DOHH2 (cell line): ENCODE data around the gene RAET1G.
"Not testable (repeated sequence)": the region's sequence is repeated elsewhere in the genome, so short reads cannot be mapped to it uniquely, and the experiment has no call there.

Experiments used
- H3F3A ChIP-seq: fragments of 200-600 bp; sonication (generic), shearing (Covaris generic); 2 replicates; pipeline ENCODE4 v1.6.0; 2016; ENCODE audit warnings: antibody characterized with exemption, mild to moderate bottlenecking; ENCODE audit not compliant: control insufficient read depth, insufficient read depth
- H3K27ac ChIP-seq: fragments of 200-600 bp; sonication (generic); 2 replicates; pipeline ENCODE4 v1.5.1; 2014; ENCODE audit warnings: low read depth, mild to moderate bottlenecking, low read length, moderate library complexity
- H3K27me3 ChIP-seq: fragments of 200-600 bp; sonication (generic); 2 replicates; pipeline ENCODE4 v1.6.1; 2014; ENCODE audit warnings: mild to moderate bottlenecking, low read length, mixed read lengths; ENCODE audit not compliant: control insufficient read depth
- H3K36me3 ChIP-seq: fragments of 200-600 bp; sonication (generic); 2 replicates; pipeline ENCODE4 v1.6.1; 2014; ENCODE audit warnings: mild to moderate bottlenecking, low read length, moderate library complexity, mixed read lengths; ENCODE audit not compliant: control insufficient read depth
- H3K4me1 ChIP-seq: fragments of 200-600 bp; sonication (generic); 2 replicates; pipeline ENCODE4 v1.6.1; 2014; ENCODE audit warnings: mild to moderate bottlenecking, low read length, mixed read lengths; ENCODE audit not compliant: control insufficient read depth
- H3K4me2 ChIP-seq: fragments of 200-600 bp; sonication (generic); 2 replicates; pipeline ENCODE4 v1.6.0; 2014; ENCODE audit warnings: mild to moderate bottlenecking, low read length, moderate library complexity
- H3K4me3 ChIP-seq: fragments of 200-600 bp; sonication (generic); 2 replicates; pipeline ENCODE4 v1.5.1; 2014; ENCODE audit warnings: mild to moderate bottlenecking, low read length, mixed read lengths
- H3K79me2 ChIP-seq: fragments of 200-600 bp; sonication (generic); 2 replicates; pipeline ENCODE4 v1.6.1; 2014; ENCODE audit warnings: mild to moderate bottlenecking, low read length, mixed read lengths; ENCODE audit not compliant: control insufficient read depth
- H3K9me2 ChIP-seq: fragments of 200-600 bp; sonication (generic); replicated peaks from 2 replicates; pipeline ENCODE4 v1.6.1; 2014; ENCODE audit warnings: mild to moderate bottlenecking, low read length, mixed read lengths; ENCODE audit not compliant: control insufficient read depth
- H3K9me3 ChIP-seq: fragments of 200-600 bp; sonication (generic); 2 replicates; pipeline ENCODE4 v1.6.1; 2014; ENCODE audit warnings: antibody characterized with exemption, low read length, mixed read lengths; ENCODE audit not compliant: control insufficient read depth, insufficient read depth
- H4K20me1 ChIP-seq: fragments of 200-600 bp; sonication (generic); 2 replicates; pipeline ENCODE4 v1.6.0; 2014; ENCODE audit warnings: low read depth, mild to moderate bottlenecking, antibody characterized with exemption, low read length, moderate library complexity; ENCODE audit not compliant: control insufficient read depth, insufficient read depth
- CTCF ChIP-seq: fragments of 200-600 bp; sonication (generic); IDR thresholded peaks from one replicate; pipeline ENCODE4 v1.5.1; 2014; ENCODE audit warnings: antibody characterized with exemption, mild to moderate bottlenecking, low read depth, low read length; ENCODE audit not compliant: poor library complexity, severe bottlenecking
- EZH2phosphoT487 ChIP-seq: fragments of 200-600 bp; sonication (generic); IDR thresholded peaks from 2 replicates; pipeline ENCODE4 v1.6.1; 2017; ENCODE audit warnings: borderline replicate concordance, mild to moderate bottlenecking, antibody characterized with exemption, low read length, moderate library complexity, mixed read lengths

The RAET1G gene

DNA sequence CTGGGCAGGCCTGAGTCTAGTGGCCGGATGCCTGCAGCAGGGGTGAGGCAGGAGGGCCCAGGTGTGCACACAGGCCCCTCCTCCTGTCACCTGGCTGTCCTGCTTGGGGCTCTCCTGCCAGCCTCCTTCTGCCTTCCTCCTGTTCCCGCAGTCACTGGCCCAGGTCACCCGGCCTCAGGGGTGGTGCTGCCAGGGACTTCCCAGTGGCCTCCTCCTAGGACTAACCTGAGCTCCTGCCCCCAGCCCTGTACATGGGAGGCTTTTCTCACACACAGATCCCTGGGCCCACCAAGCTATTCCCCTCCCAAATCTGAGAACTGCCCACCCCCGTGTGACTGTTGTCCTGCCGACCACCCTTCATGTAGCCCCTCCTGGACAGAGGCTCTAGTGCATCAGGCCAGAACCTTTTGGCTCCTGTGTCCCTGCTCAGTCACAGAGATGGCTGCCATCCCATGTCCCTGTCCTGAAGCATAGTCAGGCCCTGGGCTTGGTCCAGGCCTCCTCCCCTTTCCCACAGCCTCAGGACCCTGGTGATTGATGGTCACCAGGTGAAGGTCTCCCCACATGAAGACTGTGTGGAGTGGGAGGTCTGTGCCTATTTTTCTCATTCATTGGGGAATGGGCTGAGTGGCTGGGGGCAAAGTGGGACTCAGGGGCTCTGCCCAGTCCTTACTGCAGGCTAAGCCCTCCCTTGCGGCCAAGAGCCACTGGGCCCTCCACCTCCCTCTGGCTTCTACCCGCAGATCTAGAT is 39.7 kb upstream of the RAET1G start:
- Histone ChIP-seq H3K27ac (no peak overlapping the region), H3K27me3 (peaks cover 10% of the 10 kb centered on the region), H3K79me2 (no peaks in the 10 kb centered on the region), H3F3A (no peaks in the 10 kb centered on the region), H4K20me1 (no peaks in the 10 kb centered on the region), H3K4me1 (0 out of 2 replicates have a peak, but pooled peaks cover 4% of the 10 kb centered on the region), H3K9me2 (no peaks in the 10 kb centered on the region), H3K4me3 (peak overlapping the region; percentile 61), H3K36me3 (no peaks in the 10 kb centered on the region), H3K4me2 (peak overlapping the region; percentile 52), H3K9me3 (peaks cover 5% of the 10 kb centered on the region; the same call in 1 of the 2 replicates)
- TF ChIP-seq EZH2phosphoT487, result no peak
- TF ChIP-seq CTCF, result no peak

DNA sequence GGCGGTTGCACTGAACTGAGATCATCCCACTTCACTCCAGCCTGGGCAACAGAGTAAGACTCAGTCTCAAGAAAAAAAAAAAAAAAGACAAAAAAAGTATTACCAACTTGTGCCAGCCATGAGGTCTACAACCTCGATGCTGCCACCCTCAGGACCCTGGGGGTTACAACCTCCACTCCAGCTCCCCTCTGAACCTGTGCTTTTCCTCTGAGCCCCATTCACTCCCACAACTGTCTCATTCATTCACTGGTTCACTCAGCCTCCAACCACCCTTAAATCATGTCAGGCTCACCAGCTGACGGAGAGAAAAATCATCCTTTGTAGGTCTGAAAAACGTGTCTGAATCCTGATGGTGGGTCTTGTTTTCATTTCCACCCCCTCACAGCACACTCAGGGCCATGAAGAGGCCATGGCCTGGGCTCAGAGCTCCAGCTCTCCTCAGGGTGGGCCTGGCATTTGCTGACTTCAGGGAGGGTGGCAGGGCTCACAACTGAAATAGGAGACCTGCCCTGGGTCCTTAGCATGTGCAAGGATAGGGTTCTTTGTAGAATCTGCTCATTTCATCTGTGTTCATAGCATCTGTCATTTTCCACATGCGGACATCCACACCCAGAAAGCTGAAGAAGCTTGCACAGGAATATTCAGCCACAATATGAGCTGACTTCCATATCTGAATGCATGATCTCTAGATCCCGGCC is 39.0 kb upstream of the RAET1G start:
- no peak for TF ChIP-seq EZH2phosphoT487
- peak; percentile 61 for TF ChIP-seq CTCF
- Histone ChIP-seq H3K4me1 (0 out of 2 replicates have a peak, but pooled peaks cover 4% of the 10 kb centered on the region), H3K4me3 (no peak overlapping the region), H3K9me2 (no peaks in the 10 kb centered on the region), H3K27me3 (peaks cover 10% of the 10 kb centered on the region), H4K20me1 (no peaks in the 10 kb centered on the region), H3K4me2 (no peak overlapping the region), H3K27ac (no peak overlapping the region), H3K9me3 (peaks cover 5% of the 10 kb centered on the region; the same call in 1 of the 2 replicates), H3F3A (no peaks in the 10 kb centered on the region), H3K36me3 (no peaks in the 10 kb centered on the region), H3K79me2 (no peaks in the 10 kb centered on the region)

- TF ChIP-seq CTCF (no peak), EZH2phosphoT487 (no peak)
- Histone ChIP-seq H3K9me3 (peaks cover 5% of the 10 kb centered on the region; the same call in 1 of the 2 replicates), H3K27me3 (peaks cover 16% of the 10 kb centered on the region)
Measured at GRCh38 chr6:149960488-149960887, 37.6 kb upstream of the RAET1G start.

DNA sequence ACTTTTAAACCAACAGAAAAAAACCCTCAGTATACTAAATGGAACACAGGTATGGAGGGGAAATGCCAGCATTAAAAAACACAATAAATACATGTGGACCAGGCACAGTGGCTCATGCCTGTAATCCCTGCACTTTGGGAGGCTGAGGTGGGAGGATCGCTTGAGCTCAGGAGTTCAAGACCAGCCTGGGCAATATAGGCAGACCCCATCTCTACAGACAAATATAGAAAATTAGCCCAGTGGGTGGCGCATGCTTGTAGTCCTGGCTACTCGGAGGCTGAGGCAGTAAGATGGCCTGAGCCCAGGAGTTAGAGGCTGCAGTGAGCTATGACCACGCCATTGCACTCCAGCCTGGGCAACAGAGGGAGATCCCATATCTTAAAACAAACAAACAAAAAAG is 36.9 kb upstream of the RAET1G start:
- peaks cover 20% of the 10 kb centered on the region for H3K27me3 ChIP-seq
- H4K20me1 ChIP-seq, H3K4me1 ChIP-seq: not testable (repeated sequence)

More at GRCh38 chr6:149960488-149960887, 37.6 kb upstream of the RAET1G start:
- H4K20me1 ChIP-seq, result no peaks in the 10 kb centered on the region
- H3K4me2 ChIP-seq, result no peak overlapping the region
- 0 out of 2 replicates have a peak, but pooled peaks cover 4% of the 10 kb centered on the region for H3K4me1 ChIP-seq
- no peak overlapping the region for H3K4me3 ChIP-seq
- H3K36me3 ChIP-seq, result no peaks in the 10 kb centered on the region
- H3F3A ChIP-seq, result no peaks in the 10 kb centered on the region
- no peaks in the 10 kb centered on the region for H3K9me2 ChIP-seq
- no peaks in the 10 kb centered on the region for H3K79me2 ChIP-seq
- no peak overlapping the region for H3K27ac ChIP-seq

DNA sequence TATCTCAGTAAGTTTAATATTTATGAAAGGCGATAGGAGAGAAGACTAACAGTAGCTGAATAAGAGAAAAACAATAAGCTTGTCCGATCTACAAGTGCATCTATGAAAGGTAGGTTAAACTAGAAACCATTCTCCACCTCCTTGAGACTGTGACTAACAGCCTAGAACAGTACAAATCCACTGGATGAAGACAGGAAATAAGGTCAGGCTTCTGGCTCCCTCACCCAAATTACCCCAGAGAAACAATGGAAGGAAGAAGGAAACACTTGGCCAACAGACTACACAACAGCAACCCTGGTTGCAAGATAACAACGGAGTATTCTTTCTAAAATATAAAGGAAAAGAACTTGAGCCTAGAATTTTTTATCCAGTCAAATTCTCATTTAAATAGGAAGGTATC is 35.2 kb upstream of the RAET1G start:
- not testable (repeated sequence) for H3K4me3 ChIP-seq, H3K9me3 ChIP-seq, H3K79me2 ChIP-seq, H3K9me2 ChIP-seq, H3K4me1 ChIP-seq, H3K4me2 ChIP-seq, H3K27ac ChIP-seq, H4K20me1 ChIP-seq, H3F3A ChIP-seq, H3K36me3 ChIP-seq
- H3K27me3 ChIP-seq, result peaks cover 26% of the 10 kb centered on the region

More for the DNA sequence above, 36.9 kb upstream of the RAET1G start:
- not testable (repeated sequence) for H3K9me3 ChIP-seq, H3K4me3 ChIP-seq, H3K36me3 ChIP-seq, H3F3A ChIP-seq, H3K27ac ChIP-seq, H3K9me2 ChIP-seq, H3K4me2 ChIP-seq, H3K79me2 ChIP-seq
